A673 (cell line): ENCODE measurements around the gene IL26. TPM values are rescaled to one million over a fixed set of nuclear protein-coding genes. Genes with fewer than 3 reads are reported as not detected.

Experiments used
- BruUV-seq: library from RNA; stranded (reverse); fragments of 400-500 nt; replicated peaks from 2 replicates; lab custom pipeline; 2021; lab: Mats Ljungman, UMichigan
- CTCF ChIA-PET: fragments of 300-600 bp; sonication (Branson Sonifier 250); formaldehyde crosslinking; loops from one replicate; lab custom pipeline; 2022; ENCODE audit warnings: antibody characterized with exemption; lab: Charles Lee
- POLR2A ChIA-PET: fragments of 300-600 bp; sonication (Branson Sonifier 250); formaldehyde crosslinking; loops from one replicate; lab custom pipeline; 2022; ENCODE audit warnings: antibody characterized with exemption; ENCODE audit not compliant: low non-redundant PET; lab: Charles Lee
- DNase-seq: peaks from one replicate; pipeline ENCODE4 v3.0.0-alpha.2; 2015; ENCODE audit warnings: low spot score
- H3K27ac ChIP-seq: fragments of 200-600 bp; sonication (generic); 2 replicates; pipeline ENCODE4 v1.5.1; 2016; ENCODE audit warnings: mixed run types, low read depth, mild to moderate bottlenecking, mixed read lengths, antibody characterized with exemption, low read length; ENCODE audit not compliant: poor library complexity, severe bottlenecking
- H3K27me3 ChIP-seq: fragments of 200-600 bp; sonication (generic); replicated peaks from 2 replicates; pipeline ENCODE4 v1.6.1; 2017; ENCODE audit warnings: mixed run types, low read depth, mild to moderate bottlenecking, mixed read lengths, antibody characterized with exemption, low read length; ENCODE audit not compliant: insufficient read depth, poor library complexity
- H3K36me3 ChIP-seq: fragments of 200-600 bp; sonication (generic); 2 replicates; pipeline ENCODE4 v1.6.1; 2016; ENCODE audit warnings: mixed run types, mild to moderate bottlenecking, mixed read lengths, antibody characterized with exemption, low read length; ENCODE audit not compliant: insufficient read depth, poor library complexity, severe bottlenecking
- H3K4me1 ChIP-seq: fragments of 200-600 bp; sonication (generic); 2 replicates; pipeline ENCODE4 v1.6.1; 2017; ENCODE audit warnings: mixed run types, mild to moderate bottlenecking, mixed read lengths, antibody characterized with exemption, low read length; ENCODE audit not compliant: insufficient read depth, poor library complexity, severe bottlenecking
- H3K4me3 ChIP-seq: fragments of 200-600 bp; sonication (generic); 2 replicates; pipeline ENCODE4 v1.5.1; 2016; ENCODE audit warnings: low read depth, mixed run types, mild to moderate bottlenecking, mixed read lengths, low read length; ENCODE audit not compliant: poor library complexity, severe bottlenecking
- H3K9me3 ChIP-seq: fragments of 200-600 bp; sonication (generic); 2 replicates; pipeline ENCODE4 v1.6.1; 2016; ENCODE audit warnings: mixed run types, low read depth, mild to moderate bottlenecking, mixed read lengths, antibody characterized with exemption, low read length; ENCODE audit not compliant: poor library complexity, severe bottlenecking
- EZH2 ChIP-seq: fragments of 200-600 bp; sonication (generic); IDR thresholded peaks from 2 replicates; pipeline ENCODE4 v1.6.1; 2017; ENCODE audit warnings: borderline replicate concordance, low read depth, mild to moderate bottlenecking, mixed read lengths, antibody characterized with exemption, low read length; ENCODE audit not compliant: poor library complexity, severe bottlenecking
- intact Hi-C: fragments of 100-400 bp; cut with micrococcal nuclease; formaldehyde crosslinking; loops from one replicate; pipeline ENCODE4 v1.10.0; 2022; ENCODE audit not compliant: unreplicated experiment
- total RNA-seq: library from RNA; stranded (reverse); gene quantifications from 2 replicates; pipeline ENCODE4 v1.2.3, GENCODE V29; 2021
- TF ChIP-seq, protein P1 (sequence below): fragments of 300-800, 200-600 bp; sonication (generic); conservative IDR thresholded peaks from 2 replicates; pipeline ENCODE4 v1.5.1; 2017; ENCODE audit warnings: low read depth, mild to moderate bottlenecking, antibody characterized with exemption, low read length, moderate library complexity, mixed read lengths

Gene IL26
- total RNA-seq, 1 experiment from 2014 or later: not detected

DNA sequence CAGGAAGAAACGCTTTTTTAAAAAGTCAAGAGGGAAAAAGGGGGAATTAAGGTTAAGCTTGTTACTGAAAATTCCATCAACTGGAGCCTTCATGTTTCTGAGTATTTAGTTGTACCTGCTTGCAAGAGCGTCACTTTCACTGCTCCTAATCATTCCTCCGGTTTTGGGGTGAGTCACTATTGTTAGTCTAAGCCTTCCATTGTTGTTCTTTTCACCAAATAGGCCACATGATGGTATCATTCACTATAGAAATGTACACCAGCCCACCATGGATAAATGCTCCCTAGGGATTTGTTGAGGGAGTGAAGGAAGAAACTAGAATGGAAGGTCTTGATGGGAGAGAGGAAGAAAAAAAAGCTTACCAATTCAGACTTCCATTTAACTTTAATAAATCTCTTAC is 24.8 kb upstream of the IL26 start:
- Histone ChIP-seq H3K9me3 (peaks cover 6% of the 10 kb centered on the region), H3K4me3 (no peak overlapping the region), H3K36me3 (no peaks in the 10 kb centered on the region), H3K27ac (no peak overlapping the region), H3K27me3 (peaks cover 14% of the 10 kb centered on the region), H3K4me1 (no peaks in the 10 kb centered on the region)
- TF ChIP-seq, protein P1, sequence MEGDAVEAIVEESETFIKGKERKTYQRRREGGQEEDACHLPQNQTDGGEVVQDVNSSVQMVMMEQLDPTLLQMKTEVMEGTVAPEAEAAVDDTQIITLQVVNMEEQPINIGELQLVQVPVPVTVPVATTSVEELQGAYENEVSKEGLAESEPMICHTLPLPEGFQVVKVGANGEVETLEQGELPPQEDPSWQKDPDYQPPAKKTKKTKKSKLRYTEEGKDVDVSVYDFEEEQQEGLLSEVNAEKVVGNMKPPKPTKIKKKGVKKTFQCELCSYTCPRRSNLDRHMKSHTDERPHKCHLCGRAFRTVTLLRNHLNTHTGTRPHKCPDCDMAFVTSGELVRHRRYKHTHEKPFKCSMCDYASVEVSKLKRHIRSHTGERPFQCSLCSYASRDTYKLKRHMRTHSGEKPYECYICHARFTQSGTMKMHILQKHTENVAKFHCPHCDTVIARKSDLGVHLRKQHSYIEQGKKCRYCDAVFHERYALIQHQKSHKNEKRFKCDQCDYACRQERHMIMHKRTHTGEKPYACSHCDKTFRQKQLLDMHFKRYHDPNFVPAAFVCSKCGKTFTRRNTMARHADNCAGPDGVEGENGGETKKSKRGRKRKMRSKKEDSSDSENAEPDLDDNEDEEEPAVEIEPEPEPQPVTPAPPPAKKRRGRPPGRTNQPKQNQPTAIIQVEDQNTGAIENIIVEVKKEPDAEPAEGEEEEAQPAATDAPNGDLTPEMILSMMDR: no peak
- TF ChIP-seq EZH2: no peak
- DNase-seq: peak; percentile 21
- no TSS peak for BruUV-seq
- intact Hi-C loops: no loop called here
- ChIA-PET POLR2A (no interaction called here), CTCF (no interaction called here)

DNA sequence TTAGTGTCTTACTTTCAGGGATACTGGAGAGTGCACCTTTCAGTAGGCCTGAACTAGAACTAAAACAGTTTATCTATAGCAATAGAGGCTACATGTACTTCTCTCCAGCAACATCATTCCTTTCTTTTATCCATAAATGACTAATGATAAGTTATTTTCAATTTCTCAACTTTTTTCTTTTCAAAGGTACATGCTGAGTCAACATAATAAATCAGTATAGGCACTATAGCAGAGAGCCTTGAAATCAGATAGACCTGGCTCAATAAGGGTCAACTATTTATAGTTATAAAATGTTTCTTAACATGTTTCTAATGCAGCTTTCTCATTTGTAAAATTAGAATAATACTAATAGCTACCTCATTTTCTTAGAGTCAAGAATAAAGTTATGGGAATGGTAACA is 22.2 kb upstream of the IL26 start:
- Histone ChIP-seq H3K36me3 (no peaks in the 10 kb centered on the region), H3K4me1 (no peaks in the 10 kb centered on the region), H3K4me3 (no peak overlapping the region), H3K9me3 (peaks cover 6% of the 10 kb centered on the region), H3K27me3 (peaks cover 14% of the 10 kb centered on the region), H3K27ac (no peak overlapping the region)
- BruUV-seq: no TSS peak
- POLR2A ChIA-PET: no interaction called here
- intact Hi-C loops: no loop called here
- TF ChIP-seq, protein P1: no peak
- TF ChIP-seq EZH2: no peak
- DNase-seq: no peak
- CTCF ChIA-PET: no interaction called here

DNA sequence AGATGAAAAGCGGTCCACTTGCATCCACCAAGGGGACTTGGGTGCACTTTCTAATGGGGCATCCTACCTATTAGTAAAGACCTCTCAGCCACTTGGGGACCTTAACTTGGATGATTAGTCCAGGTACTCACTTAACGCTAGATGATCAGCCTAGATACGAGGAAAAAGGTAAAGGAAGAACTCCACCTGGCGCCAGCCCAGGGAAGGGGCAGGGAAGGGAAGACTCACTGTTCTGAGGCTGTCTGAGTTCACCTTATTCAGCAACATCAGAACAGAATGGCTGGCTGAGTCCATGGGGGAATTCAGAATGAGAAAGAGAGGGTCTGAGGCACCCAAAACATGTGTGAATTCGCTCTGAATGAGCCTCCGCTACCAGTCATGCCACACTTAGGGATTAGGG is 20.7 kb upstream of the IL26 start:
- intact Hi-C loops: no loop called here
- Histone ChIP-seq H3K9me3 (peaks cover 6% of the 10 kb centered on the region), H3K4me1 (no peaks in the 10 kb centered on the region), H3K4me3 (no peak overlapping the region), H3K36me3 (no peaks in the 10 kb centered on the region), H3K27ac (no peak overlapping the region), H3K27me3 (peaks cover 13% of the 10 kb centered on the region)
- no TSS peak for BruUV-seq
- ChIA-PET CTCF (no interaction called here), POLR2A (no interaction called here)
- TF ChIP-seq EZH2: no peak
- TF ChIP-seq, protein P1: no peak
- DNase-seq: no peak
